ENCODE measurements around the gene PSMD1. TPM values are rescaled to one million over a fixed set of nuclear protein-coding genes. Genes with fewer than 3 reads are reported as not detected.
"Not testable (repeated sequence)": the region's sequence is repeated elsewhere in the genome, so short reads cannot be mapped to it uniquely, and the experiment has no call there.

The PSMD1 gene
- 10 to 100 TPM; 10.2 to 38.2 (median 32.5) TPM for polyA plus RNA-seq

DNA sequence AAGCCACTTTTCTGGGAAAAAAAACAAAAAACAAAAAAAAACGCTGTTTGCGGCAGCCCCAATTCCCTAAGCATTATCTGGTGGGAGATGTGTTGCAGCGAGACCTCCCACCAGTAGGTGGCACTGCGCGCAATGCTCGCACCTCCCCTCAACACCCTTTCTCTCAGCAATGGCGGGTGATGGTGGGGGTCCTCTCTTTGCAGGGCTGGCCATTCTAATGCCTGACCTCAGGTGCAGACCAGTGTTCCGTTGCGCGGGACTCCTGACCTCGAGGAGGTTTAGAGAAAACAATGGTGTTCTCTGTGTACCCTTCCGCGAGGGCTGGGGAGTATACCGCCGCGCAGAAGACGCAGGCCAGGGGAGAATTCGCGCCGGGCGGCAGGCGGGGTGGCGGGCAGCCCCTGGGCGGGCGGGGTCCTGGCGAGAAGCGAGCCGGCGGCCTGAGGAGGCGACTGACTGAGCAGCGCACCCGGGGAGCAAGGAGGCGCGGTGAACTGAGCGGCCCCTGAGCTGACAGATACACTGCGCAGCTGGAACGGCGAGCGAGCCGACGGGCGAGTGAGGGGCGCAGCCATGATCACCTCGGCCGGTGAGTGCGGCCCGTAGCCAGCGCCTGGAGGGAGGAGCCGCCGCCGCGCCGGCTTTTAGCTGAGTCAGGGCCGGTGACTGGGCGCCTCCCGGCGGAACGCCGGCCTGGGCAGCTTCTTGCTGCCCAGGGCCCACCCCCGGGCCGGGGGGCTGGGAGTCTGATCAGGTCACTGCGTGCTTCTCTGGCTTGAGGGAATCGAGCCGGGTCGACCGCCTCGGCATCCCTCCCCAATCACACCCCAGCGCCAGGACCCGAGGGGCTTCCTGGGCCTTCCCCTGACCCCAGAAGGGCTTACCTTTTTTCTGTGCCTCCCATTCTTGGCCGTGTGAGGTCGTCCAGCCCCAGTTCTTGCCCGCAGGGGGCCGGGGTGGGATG is at the start of gene PSMD1:
PSMD1 (plus strand) TSS at position 415 of the 964 bp plus-strand sequence; CDS start at position 574, 159 bp downstream.
- WGBS, 3 donors: 0% methylated on average over 54 to 73 of the region's 73 CpGs
- peak within 1 kb of the TSS; percentile 56 for H3K27ac ChIP-seq (ENCODE audit: low read depth, low read length)

- H3K27ac ChIP-seq (ENCODE audit: low read depth, low read length): no peak overlapping the region
- WGBS, 3 donors: 66 to 74% (median 70%) methylated on average over 10 of the region's 10 CpGs
These were observed 49.2 kb upstream of the PSMD1 start for GRCh38 chr2:231007286-231008098.

GRCh38 chr2:231008131-231008530 is 48.5 kb upstream of the PSMD1 start:
- 81 to 88% (median 88%) methylated on average over 6 of the region's 6 CpGs for WGBS, 3 donors
- H3K27ac ChIP-seq (ENCODE audit: low read depth, low read length): no peak overlapping the region

- 66 to 67% (median 66%) methylated on average over 14 of the region's 14 CpGs for WGBS, 3 donors
- H3K27ac ChIP-seq (ENCODE audit: low read depth, low read length): no peak overlapping the region
These were observed 47.3 kb upstream of the PSMD1 start for GRCh38 chr2:231009236-231009919.

GRCh38 chr2:231010201-231010730 is 46.4 kb upstream of the PSMD1 start:
- 42 to 94% (median 78%) methylated on average over 2 of the region's 2 CpGs for WGBS, 3 donors
- H3K27ac ChIP-seq (ENCODE audit: low read depth, low read length): no peak overlapping the region

DNA sequence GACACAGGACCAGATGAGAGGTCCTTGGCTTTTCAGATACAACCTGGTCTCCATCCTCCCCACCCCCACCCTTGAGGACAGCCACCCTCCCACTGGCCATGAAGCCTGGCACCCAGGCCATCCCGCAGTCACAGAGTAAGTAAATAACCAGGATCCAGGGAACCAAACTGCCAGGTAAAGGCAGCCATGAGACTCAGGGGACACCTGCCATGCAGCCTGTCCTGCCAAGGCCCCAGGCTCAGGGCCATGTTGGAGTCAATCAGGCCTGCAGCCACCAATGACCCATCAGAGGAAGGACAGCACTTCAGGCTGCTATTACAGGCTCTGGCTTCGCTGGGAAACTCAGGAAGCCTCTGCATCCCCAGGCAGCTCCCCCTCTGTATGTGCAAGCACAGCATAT is 45.1 kb upstream of the PSMD1 start:
- 43 to 71% (median 47%) methylated on average over 2 of the region's 2 CpGs for WGBS, 3 donors
- H3K27ac ChIP-seq (ENCODE audit: low read depth, low read length): no peak overlapping the region

GRCh38 chr2:231012463-231012862 is 44.2 kb upstream of the PSMD1 start:
- 60 to 75% (median 71%) methylated on average over 3 of the region's 3 CpGs for WGBS, 3 donors
- H3K27ac ChIP-seq (ENCODE audit: low read depth, low read length): no peak overlapping the region

DNA sequence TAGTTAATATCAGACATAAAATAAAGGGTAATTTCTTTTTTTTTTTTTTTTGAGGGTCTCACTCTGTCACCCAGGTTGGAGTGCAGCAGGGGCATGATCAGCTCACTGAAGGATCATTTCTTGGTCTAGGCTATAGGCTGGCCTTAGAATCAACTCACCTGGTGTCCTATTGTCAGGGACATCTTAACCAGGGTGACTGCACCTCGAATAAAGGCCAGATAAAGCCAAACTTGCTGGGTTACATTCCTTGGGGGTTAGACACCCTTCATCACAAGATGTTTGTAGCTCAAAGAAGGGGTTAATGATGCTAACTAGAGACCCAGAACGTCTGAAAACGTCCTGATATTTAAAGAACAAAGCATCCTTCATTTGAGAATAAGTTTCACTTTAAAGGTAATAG is 42.8 kb upstream of the PSMD1 start:
- WGBS, 3 donors: 20 to 29% (median 28%) methylated on average over 3 of the region's 3 CpGs
- H3K27ac ChIP-seq (ENCODE audit: low read depth, low read length): no peak overlapping the region

- H3K27ac ChIP-seq (ENCODE audit: low read depth, low read length): no peak overlapping the region
- WGBS, 3 donors: 62 to 79% (median 73%) methylated on average over 7 of the region's 7 CpGs
These were observed 41.2 kb upstream of the PSMD1 start for GRCh38 chr2:231015478-231015877.

DNA sequence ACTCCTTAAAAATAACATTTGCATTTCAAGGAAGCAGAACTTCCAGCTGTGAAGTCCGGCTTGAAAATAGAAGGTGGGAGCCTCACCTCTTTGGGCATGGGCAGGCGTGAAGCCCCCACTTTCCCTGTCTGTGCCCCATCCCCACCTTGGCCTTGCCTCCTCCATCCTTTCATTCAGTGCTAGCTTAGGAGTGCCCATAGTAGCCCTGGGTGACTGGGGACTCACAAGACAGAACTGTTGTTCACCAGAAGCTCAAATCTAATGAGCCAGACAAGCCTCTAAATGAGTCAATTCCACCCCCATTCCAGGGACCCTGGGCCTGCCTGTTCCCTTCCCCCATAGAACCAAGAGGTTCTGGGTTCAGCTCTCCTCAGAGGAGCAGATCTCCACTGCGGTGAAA is 40.7 kb upstream of the PSMD1 start:
- WGBS, 3 donors: 78 to 89% (median 82%) methylated on average over 3 of the region's 3 CpGs
- H3K27ac ChIP-seq (ENCODE audit: low read depth, low read length): no peak overlapping the region

- H3K27ac ChIP-seq (ENCODE audit: low read depth, low read length): no peak overlapping the region
- 64 to 74% (median 71%) methylated on average over 6 of the region's 6 CpGs for WGBS, 3 donors
These were observed 40.0 kb upstream of the PSMD1 start for GRCh38 chr2:231016566-231017230.

GRCh38 chr2:231017231-231017598 is 39.5 kb upstream of the PSMD1 start:
- no peak overlapping the region for H3K27ac ChIP-seq (ENCODE audit: low read depth, low read length)
- WGBS, 3 donors: 37 to 43% (median 38%) methylated on average over 4 of the region's 4 CpGs

- H3K27ac ChIP-seq (ENCODE audit: low read depth, low read length): no peak overlapping the region
- WGBS, 3 donors: 87 to 92% (median 88%) methylated on average over 3 of the region's 3 CpGs
These were observed 38.5 kb upstream of the PSMD1 start for GRCh38 chr2:231018184-231018583.

GRCh38 chr2:231025059-231025458 is 31.6 kb upstream of the PSMD1 start:
- H3K27ac ChIP-seq (ENCODE audit: low read depth, low read length): not testable (repeated sequence)
- WGBS, 3 donors: 92 to 96% (median 95%) methylated on average over 3 of the region's 3 CpGs

DNA sequence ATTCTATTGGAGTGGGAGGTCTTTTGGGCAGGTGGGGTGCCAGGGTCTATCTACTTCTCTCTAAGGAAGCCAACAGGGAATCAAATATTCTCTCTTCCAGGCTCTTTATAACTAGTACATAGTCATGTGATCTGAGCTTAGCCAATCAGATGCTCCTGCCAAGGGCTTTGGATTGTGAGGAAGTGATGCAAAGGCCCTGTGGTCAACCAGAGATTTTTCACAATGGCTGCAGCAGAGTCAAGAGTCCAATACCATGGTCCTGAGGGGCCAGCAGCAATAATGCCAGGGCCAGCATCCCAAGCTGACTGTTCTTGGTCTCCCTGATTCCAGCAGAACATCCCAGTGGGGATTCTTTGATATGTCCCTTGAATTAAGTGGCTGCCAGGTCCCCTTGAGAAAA is 27.8 kb upstream of the PSMD1 start:
- H3K27ac ChIP-seq (ENCODE audit: low read depth, low read length): no peak overlapping the region

DNA sequence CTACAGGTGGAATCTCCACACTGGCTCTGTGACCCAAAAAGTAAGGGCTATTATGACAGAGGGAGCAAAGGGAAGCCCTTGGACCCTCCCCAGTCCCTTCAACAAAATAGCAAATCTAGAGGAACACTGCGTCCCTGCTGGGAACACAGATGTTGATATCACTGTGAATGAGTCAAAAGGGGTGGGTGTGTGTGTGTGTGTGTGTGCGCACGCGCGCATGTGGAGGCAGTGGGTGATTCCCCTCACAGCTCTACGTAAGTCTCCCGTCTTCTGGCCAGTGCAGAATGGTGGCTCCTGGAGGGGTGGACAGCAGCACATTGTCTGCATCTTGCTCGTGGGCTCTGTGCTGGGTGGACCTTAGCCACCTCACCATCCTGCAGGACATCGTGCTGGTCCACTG is 27.1 kb upstream of the PSMD1 start:
- H3K27ac ChIP-seq (ENCODE audit: low read depth, low read length): no peak overlapping the region
- 87 to 91% (median 88%) methylated on average over 9 of the region's 9 CpGs for WGBS, 3 donors

DNA sequence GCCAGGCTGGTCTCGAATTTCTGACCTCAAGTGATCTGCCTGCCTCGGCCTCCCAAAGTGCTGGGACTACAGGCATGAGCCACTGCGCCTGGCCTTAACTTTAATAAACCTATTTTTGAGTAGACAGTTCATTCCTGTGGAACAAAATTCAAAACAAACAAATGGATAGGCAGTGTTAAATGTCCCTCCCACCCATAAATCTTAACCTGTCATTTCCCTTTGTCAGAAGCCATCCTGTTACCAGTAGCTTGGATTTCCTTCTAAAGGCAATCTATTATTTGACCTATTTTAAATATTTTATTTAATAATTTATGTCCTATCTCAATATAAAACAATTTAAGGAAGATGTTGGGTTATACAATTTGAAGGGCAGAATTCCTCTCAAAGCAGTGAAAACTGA is 25.9 kb upstream of the PSMD1 start:
- no peak overlapping the region for H3K27ac ChIP-seq (ENCODE audit: low read depth, low read length)
- WGBS, 3 donors: 79 to 85% (median 85%) methylated on average over 3 of the region's 3 CpGs

DNA sequence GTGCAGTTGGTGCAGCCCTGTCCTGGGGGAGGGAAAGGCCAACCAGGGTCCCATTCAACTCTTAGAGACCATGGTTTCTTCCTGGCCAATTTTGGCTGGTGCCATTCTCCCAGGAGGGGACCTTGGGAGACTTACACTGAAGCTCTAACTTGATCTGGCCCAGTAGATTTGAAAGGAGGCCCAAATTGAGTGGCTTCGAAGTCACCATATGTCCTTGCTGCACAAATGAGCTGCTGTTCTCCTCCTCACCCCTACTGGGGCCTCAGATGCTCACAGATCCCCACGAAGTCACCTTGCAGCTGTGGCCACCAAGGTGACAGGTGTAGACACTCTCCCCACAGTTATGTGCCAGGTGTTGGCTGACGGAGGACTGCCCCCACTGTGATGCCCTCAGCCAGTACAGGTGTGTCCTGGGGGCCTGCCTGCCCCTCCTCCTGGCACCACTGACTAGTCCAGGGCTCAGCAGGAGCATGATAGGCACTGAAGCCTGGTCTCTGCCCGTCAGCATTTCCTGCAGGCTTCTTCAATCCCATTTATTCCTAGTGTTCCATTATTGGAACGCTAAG is 24.0 kb upstream of the PSMD1 start:
- no peak overlapping the region for H3K27ac ChIP-seq (ENCODE audit: low read depth, low read length)
- WGBS, 3 donors: 64 to 77% (median 75%) methylated on average over 5 of the region's 5 CpGs
